HFFc6 (cell line): ENCODE data around the gene B4GALT6. TPM values are rescaled to one million over a fixed set of nuclear protein-coding genes. Genes with fewer than 3 reads are reported as not detected.

Experiments
- DNase-seq: peaks from one replicate; pipeline ENCODE4 v3.0.0-alpha.2; 2018
- H3K27ac Mint-ChIP-seq: 2 replicates; pipeline ENCODE4 v1.8.0; 2020; ENCODE audit warnings: mild to moderate bottlenecking, mixed read lengths
- H3K27me3 Mint-ChIP-seq: 2 replicates; pipeline ENCODE4 v1.8.0; 2021; ENCODE audit warnings: mild to moderate bottlenecking, moderate library complexity, mixed read lengths; ENCODE audit not compliant: insufficient read depth
- H3K36me3 Mint-ChIP-seq: 2 replicates; pipeline ENCODE4 v1.8.0; 2021; ENCODE audit warnings: low read depth, mixed read lengths
- H3K4me1 Mint-ChIP-seq: 2 replicates; pipeline ENCODE4 v1.8.0; 2020; ENCODE audit warnings: low read depth, mixed read lengths
- H3K4me3 Mint-ChIP-seq: 2 replicates; pipeline ENCODE4 v1.8.0; 2020; ENCODE audit warnings: mild to moderate bottlenecking, moderate library complexity, mixed read lengths
- H3K9me3 Mint-ChIP-seq: 2 replicates; pipeline ENCODE4 v1.8.0; 2020; ENCODE audit warnings: mild to moderate bottlenecking, mixed read lengths
- CTCF ChIP-seq: fragments of 200-600 bp; sonication (generic); IDR thresholded peaks from 2 replicates; pipeline ENCODE4 v1.5.0; 2021; ENCODE audit warnings: antibody characterized with exemption, mild to moderate bottlenecking
- total RNA-seq, 6 experiments: library from RNA; stranded (reverse); fragmentation: NEBNext Ultra II Directional; extraction: Animal tissue kit (Norgen Biotek cat#: 25700); gene quantifications; 2 replicates in 1 of 6; 3 replicates in 5 of 6; pipeline ENCODE4 v1.2.3, GENCODE V29; 2021

Gene B4GALT6
- total RNA-seq, 6 experiments from 2014 or later = not detected

DNA sequence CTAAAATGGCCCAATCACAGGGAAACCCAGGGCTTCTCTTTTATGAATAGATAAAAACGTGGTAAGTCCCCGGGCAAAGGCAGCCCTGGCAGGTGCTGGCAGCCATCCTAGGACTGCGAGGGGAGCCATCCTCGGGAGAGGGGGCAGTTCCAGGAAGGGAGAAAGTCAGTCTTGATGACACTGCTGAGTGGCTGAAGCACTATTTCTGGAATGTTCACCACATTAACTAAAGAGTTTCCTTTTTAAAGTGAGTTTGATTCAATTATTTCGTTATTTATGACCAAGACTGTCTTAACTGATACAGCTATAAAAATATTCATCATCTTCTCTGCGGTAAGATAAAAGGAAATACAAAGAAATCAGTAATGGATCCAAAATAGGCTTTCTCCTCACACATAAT lies 72.3 kb downstream of the B4GALT6 start:
- DNase-seq = no peak
- Mint-ChIP-seq H3K4me3 (no peak overlapping the region), H3K36me3 (no peaks in the 10 kb centered on the region), H3K4me1 (no peaks in the 10 kb centered on the region), H3K27ac (no peak overlapping the region), H3K27me3 (peaks cover 2% of the 10 kb centered on the region; the same call in 1 of the 2 replicates), H3K9me3 (peaks cover 44% of the 10 kb centered on the region)
- TF ChIP-seq CTCF = no peak

DNA sequence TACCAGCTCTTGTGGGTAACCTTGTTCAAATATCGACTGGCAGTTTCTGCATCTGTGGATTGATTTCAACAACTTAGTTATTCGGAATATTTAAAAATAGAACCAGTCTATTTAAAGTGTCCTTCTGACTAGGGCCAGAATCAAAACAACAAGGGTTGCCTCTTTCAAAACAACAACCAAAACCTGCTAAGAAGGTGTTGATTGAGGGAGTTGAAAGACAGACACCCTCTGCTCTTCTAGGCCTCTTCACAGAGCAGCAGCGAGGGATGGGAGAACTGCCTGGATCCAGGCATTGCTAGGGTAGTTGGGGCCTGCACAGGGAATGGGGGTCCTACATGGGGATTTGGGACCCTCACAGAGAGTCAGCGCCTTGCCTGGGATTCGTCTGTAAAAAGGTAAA lies 72.9 kb downstream of the B4GALT6 start:
- Mint-ChIP-seq H3K27ac (no peak overlapping the region), H3K36me3 (no peaks in the 10 kb centered on the region), H3K4me1 (no peaks in the 10 kb centered on the region), H3K9me3 (peaks cover 38% of the 10 kb centered on the region), H3K4me3 (no peak overlapping the region), H3K27me3 (peaks cover 2% of the 10 kb centered on the region; the same call in 1 of the 2 replicates)
- DNase-seq = no peak
- TF ChIP-seq CTCF = no peak

- H3K9me3 Mint-ChIP-seq = peaks cover 38% of the 10 kb centered on the region
- peaks cover 2% of the 10 kb centered on the region; the same call in 1 of the 2 replicates for H3K27me3 Mint-ChIP-seq
- H3K4me3 Mint-ChIP-seq = no peak overlapping the region
- no peaks in the 10 kb centered on the region for H3K36me3 Mint-ChIP-seq
- TF ChIP-seq CTCF = no peak
- DNase-seq = no peak
- H3K4me1 Mint-ChIP-seq = no peaks in the 10 kb centered on the region
- H3K27ac Mint-ChIP-seq = no peak overlapping the region
These were observed 73.8 kb downstream of the B4GALT6 start for GRCh38 chr18:31610286-31611205.

GRCh38 chr18:31609886-31610285 lies 74.5 kb downstream of the B4GALT6 start:
- Mint-ChIP-seq H3K4me3 (no peak overlapping the region), H3K36me3 (no peaks in the 10 kb centered on the region), H3K27me3 (peaks cover 2% of the 10 kb centered on the region; the same call in 1 of the 2 replicates), H3K4me1 (no peaks in the 10 kb centered on the region), H3K9me3 (peaks cover 41% of the 10 kb centered on the region), H3K27ac (no peak overlapping the region)
- no peak for TF ChIP-seq CTCF
- no peak for DNase-seq

DNA sequence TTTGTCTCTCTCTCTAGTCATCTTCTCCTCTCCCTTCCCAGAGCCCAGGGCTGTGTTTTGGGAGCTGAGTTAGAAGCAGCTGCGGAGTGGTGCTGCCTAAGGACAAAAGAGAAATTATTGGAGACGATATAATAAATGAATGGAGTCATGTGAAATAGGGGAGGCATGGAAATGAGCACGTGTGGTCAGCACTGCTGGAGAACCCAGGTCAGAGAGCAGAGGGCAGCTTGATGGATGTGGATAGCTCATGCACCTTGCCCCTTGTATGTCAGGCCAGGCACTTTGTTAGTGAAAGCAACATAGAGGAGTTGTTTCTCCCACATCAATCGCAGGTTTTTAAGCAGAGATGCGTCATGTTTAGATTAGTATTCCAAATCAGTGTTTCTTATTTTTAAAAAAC lies 77.0 kb downstream of the B4GALT6 start:
- Mint-ChIP-seq H3K9me3 (peaks cover 56% of the 10 kb centered on the region), H3K27ac (no peak overlapping the region), H3K4me1 (no peaks in the 10 kb centered on the region), H3K4me3 (no peak overlapping the region), H3K36me3 (no peaks in the 10 kb centered on the region), H3K27me3 (peaks cover 2% of the 10 kb centered on the region; the same call in 1 of the 2 replicates)
- no peak for TF ChIP-seq CTCF
- DNase-seq = no peak
